Stimulated activated CD8-positive, alpha-beta memory T cell treated with anti-CD3 and anti-CD28 coated beads, Interleukin-15, amount 100 ng/mL, for 48 hours (primary cell): ENCODE results near the gene ANKRD22.
"Not testable (repeated sequence)": the region's sequence is repeated elsewhere in the genome, so short reads cannot be mapped to it uniquely, and the experiment has no call there.

Source experiments
- DNase-seq, 2 donors: peaks; one replicate each; pipeline ENCODE4 v3.0.0-alpha.2; 2020; ENCODE audit warnings: low read depth in 2 of 2

ANKRD22 gene

GRCh38 chr10:88851706-88852105 lies at the start of gene ANKRD22:
ANKRD22 (minus strand) TSS chr10:88851844; CDS start chr10:88851607, 237 bp downstream.
- no peak for DNase-seq

DNA sequence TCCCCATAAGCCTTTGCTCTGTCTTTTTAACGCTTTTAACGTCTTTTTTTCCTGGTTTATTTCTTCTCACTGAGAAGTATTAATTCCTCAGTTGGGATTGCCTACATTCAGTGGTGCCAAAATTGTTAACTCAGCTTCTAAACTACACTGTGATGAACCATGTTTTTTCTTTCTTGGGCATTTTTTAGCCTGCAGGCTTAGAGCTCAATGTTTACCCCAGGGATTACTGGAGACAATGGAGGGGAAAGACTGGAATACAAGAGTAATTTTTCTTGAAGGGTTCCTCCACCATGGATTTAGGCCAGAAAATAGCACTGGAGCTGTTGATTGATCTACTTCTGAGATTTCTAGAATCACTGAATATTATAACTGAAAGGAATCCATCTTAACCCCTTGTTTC lies 48.2 kb upstream of the ANKRD22 start:
- DNase-seq = no peak

DNA sequence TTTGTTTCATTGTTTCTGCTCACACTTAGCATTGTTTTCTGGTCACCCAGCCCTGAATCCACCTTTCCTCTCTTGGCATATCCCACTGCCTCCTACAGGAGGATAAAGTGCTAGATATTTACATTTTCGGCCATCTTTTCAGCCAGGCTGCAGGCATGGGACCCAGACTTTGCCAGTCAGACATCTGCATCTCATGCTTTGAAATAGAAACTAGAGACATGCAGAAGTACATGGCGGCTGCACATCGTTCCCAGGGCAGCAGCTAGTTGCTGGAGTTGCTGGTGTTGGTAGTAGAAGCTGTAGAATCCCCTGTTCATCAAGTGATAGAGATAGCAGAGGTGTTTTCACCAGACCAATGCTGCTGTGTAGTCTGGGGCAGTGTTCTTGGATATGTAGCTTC lies 47.1 kb upstream of the ANKRD22 start:
- no peak for DNase-seq

- DNase-seq = peak in 1 of 2 donors; percentile 25
These were observed 45.6 kb upstream of the ANKRD22 start for GRCh38 chr10:88896994-88897853.

DNA sequence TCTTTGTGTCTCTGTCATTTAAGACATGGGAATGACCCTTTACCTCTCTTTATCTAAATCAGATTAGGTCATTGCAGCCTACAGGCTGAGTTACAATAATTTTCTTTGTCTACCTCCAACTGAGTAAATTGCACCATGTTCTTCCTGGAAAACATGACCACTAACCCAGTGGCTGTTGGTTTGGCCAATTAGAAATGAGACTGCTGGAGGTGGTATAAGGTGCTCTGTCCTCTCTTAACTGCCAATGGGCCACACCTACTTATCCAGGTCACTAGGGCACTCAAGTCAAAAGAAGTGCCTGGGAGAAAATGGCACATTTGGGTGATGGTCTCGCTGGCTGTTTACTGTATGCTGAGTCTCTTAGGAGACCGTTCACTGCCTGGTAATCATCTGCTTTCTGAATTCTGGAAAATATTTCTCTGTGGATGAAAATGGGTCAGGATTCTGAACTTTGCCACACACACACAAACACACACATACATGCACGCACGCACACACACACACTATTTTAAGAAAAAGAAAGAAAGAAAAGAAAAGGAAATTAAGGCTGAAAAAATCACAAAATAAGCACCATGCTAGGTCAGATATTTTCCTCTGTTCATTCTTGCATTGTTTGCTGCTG lies 44.8 kb upstream of the ANKRD22 start:
- DNase-seq = no peak

GRCh38 chr10:88895250-88895649 lies 43.6 kb upstream of the ANKRD22 start:
- DNase-seq = no peak

GRCh38 chr10:88893611-88894010 lies 42.0 kb upstream of the ANKRD22 start:
- DNase-seq = no peak

GRCh38 chr10:88892222-88892967 lies 40.8 kb upstream of the ANKRD22 start:
- DNase-seq = no peak

DNA sequence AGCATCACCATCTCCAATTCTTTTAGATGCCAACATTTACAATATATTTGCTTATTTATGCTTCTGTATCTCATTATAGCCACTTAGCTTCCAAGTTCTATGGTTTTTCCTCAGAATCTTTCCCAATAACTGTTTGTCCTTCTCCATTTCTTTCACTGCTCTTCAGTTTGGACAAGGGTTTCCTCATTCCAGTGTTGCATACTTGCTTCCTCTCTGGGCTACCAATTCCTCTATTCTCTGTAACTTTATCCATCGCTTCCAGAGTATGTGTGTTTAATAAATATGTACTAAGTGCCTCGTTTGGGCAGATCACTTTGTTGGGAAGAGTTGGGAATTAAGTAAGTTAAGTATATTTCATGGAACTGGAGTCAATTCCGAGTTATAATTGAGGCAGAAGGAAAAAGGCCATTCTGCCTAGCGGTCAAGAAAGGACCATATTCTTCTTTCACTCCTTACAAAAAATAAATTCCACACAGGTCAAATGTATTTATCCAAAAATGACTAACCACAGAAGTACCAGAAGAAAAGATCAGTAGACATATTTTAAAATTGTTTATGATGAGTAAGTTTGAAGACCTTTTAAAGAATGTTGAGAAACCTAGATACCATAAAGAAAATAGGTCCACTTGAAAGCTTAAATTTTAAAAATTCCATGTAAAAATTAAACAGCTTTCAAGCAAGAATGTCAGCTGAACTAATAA lies 39.2 kb upstream of the ANKRD22 start:
- DNase-seq = no peak

DNA sequence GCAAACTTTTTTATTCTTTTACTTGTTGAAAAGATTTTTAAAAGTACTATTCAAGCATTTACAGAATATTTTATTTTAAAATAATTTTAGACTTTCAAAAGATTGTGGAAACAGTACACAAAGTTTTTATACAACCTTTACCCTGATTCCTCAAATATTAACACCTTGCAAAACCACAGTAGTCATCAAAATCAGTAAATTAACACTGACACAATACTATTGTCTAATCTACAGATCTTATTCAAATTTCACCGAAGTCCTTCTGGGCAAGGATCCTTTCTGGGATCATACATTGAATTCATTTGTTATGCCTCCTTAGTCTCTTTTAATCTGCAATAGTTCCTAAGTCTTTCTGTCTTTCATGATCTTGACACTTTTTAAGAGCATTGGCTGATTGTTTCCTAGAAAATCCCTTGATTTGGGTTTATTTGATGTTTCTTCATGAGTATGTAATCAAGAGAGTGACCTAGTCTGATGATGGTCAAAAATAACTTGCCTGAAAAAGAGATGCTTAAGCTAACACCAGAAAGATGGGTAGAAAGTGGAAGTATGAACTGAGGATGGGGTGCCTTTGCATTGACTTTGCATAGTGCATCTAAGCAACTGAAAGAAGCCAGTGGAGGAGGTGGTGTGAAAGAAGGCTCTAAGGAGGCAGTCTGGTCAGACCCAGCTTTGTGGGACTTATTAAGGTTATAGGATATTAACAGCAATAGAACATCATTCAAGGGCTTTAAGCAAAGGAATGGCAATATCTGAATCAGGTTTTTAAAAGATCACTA lies 38.1 kb upstream of the ANKRD22 start:
- DNase-seq = no peak

DNA sequence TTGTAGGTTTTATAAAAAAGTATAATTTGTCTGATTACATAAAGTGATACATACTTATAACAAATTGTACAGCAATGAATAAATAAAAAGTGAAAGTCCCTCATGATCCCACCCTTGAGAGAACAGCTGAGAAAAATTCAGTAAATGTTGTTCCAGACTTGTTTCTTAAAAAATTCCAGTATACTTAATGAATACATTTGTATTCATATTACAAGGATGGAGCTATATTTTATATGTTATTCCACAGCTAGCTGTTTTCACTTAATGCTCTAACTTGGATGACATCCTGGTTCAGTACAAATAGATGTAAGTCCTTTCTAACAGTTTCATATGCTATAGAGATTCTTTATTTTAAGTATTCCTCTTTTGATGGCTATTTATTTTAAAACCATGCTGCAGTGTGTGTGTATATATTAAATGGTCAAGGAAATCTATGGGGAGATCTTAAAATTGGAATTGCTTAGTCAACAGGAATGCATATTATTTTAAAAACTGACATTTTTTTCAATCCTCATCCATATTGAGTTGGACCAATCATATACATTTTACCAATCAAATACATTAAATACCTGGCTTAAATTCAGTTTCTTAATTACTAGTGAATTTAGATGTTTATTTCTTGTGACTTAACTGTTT lies 37.3 kb upstream of the ANKRD22 start:
- no peak for DNase-seq

DNA sequence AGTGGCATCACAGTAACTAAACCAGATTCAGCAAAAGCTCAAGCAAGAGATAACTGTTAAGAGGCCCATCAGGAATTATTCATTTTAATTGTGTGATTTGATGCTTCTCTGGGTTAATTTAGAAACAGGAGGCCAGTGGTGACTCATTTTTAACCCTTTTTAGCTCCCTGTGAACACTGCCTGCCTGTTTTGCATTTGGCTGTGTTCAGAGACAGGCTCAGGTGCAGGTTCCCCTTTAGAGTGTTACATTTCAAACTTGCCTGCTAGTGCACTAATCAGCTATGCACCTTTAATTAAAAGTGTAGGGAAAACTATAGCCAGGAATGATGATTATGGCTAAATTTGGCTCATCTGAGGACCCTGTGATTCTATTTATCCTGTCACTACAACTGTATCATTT lies 34.9 kb upstream of the ANKRD22 start:
- DNase-seq = no peak

- no peak for DNase-seq
These were observed 31.8 kb upstream of the ANKRD22 start for GRCh38 chr10:88883448-88883809.

DNA sequence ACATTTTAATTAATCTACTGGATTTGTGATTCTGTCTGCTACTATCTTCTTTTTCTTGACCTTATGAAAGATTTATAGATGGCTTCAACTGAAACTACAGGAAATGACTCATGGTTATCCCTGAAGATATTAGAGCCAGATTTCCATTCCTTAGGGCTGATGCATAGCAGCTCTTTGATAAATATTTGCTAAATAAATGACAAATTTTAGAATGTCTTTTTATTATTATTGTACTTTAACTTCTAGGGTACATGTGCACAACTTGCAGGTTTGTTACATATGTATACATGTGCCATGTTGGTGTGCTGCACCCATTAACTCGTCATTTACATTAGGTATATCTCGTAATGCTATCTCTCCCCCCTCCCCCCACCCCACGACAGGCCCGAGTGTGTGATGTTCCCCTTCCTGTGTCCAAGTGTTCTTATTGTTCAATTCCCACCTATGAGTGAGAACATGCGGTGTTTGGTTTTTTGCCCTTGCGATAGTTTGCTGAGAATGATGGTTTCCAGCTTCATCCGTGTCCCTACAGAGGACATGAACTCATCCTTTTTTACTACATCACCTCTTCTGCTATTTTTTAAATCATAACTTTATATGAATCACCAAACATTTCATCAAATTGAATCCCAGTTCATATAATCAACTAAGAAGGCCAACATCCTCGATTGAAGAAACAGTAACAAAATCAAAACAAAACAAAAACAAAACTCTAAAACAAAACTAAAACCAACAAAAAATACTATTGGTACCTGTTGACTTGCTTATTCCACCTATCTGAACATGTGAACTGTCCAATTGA lies 31.2 kb upstream of the ANKRD22 start:
- not testable (repeated sequence) for DNase-seq

DNA sequence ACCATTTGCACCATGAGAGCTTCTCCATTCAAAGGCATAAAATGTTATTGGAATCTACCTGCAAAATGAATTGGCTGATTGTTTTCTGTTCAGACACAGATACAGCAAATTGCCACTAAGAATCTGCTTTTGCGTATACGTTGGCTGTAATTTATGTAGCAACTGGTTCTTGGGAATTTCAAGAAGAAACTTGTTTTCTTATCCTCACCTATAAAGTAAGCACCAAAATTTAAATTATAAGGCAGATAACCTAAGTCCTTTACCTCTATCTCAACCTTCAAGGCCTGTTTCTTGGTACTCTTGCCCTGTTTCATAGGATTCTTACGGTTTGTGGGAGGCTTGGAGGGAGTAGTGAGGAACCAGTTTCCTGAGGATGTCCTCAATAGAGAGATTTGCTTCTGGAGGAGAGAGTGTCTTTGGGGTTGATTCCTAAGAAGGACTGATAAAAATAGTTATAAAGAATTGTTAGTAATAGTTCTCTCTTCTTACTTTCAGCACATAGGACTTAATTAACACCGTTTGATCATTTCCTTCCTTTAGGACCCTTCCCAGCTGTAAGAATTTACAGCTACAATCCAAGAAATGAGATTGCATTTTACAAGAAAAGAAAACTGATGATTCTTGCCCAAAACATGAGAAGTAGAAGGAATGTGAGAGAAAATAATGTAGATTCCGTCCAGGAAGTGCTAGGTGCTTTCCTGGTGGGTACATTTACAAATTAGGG lies 30.4 kb upstream of the ANKRD22 start:
- DNase-seq = no peak

GRCh38 chr10:88881320-88881719 lies 29.7 kb upstream of the ANKRD22 start:
- no peak for DNase-seq

GRCh38 chr10:88880282-88881076 lies 28.8 kb upstream of the ANKRD22 start:
- peak; percentile 71 to 73 for DNase-seq

DNA sequence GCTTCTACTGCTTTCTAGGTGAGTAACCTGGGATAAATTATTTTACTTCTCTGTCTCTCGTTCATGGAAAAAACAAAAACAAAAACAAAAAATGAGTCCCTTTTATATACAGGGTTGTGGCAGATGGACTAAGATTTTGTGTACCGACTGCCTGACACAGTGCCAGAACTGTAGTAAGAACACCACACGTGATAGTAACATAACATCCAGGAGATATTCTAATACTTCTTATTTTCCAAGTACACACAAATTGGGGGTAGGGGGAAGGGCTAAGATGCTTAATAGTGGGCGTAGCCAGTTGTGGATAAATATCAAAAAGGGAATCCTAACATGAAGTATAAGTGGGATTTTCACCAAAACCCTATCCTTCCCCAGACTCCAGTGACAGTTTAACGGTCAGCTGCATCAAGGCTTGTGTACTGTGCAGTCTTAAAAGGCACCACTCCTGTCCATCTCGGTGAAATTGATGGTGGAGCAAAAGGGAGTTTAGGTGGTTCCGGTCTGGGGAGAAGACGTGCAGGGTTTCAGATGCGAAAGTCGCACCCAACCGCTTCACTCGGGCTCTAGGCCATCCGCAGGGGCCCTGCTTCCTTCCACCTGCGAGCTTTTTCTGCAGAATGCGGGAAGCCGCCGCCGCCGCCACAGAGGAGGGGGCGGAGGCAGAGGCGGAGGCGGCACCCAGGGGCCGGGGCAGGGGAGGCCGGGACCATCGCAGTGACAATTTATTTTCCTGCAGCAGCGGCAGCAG lies 28.1 kb upstream of the ANKRD22 start, which contains the start of gene STAMBPL1:
STAMBPL1 (plus strand) TSS at position 712 of the 748 bp plus-strand sequence. CDS start 21,464 bp downstream, outside the sequence.
- peak; percentile 70 to 74 for DNase-seq
